ENCODE results near the gene TEX35. TPM values are rescaled to one million over a fixed set of nuclear protein-coding genes. Genes with fewer than 3 reads are reported as not detected.

The TEX35 gene
- total RNA-seq, 1 experiment from 2014 or later: not detected

Other genes starting within 250 kb of the TEX35 start
- not detected in 2 replicates for gene CLEC20A, start 16.1 kb upstream of the TEX35 start, total RNA-seq (2014; rRNA removed; shearing (Covaris generic))
- gene RALGPS2, start 212.1 kb downstream of the TEX35 start, total RNA-seq (2014; rRNA removed; shearing (Covaris generic)): 5.5 and 17.5 TPM in 2 replicates

All from Daoy (cell line).